K562 (cell line): ENCODE results near the gene LAMC1. TPM values are rescaled to one million over a fixed set of nuclear protein-coding genes. Genes with fewer than 3 reads are reported as not detected.

Experiments
- ATAC-seq: fragments of 200-7000 bp; cut with Tn5 transposase; 3 replicates; pipeline ENCODE4 v1.9.1; 2020; ENCODE audit warnings: moderate library complexity
- BruUV-seq: library from RNA; stranded (reverse); fragments of 400-500 nt; replicated peaks from 2 replicates; lab custom pipeline; 2021; lab: Mats Ljungman, UMichigan
- CTCF ChIA-PET: fragments of 300-600 bp; formaldehyde crosslinking; extraction: SDS; loops from one replicate; lab custom pipeline; 2021; ENCODE audit warnings: low intra/inter-chr PET ratio; lab: Yijun Ruan, JAX
- POLR2A ChIA-PET: fragments of 300-600, 350-650 bp; sonication (Branson Sonifier 250); formaldehyde crosslinking; extraction: SDS; loops from one replicate; lab custom pipeline; 2021; ENCODE audit warnings: antibody characterized with exemption, inconsistent platforms; lab: Yijun Ruan, JAX
- DNase-seq, 4 experiments: peaks; one replicate each; pipeline versions ENCODE4 v3.0.0 to v3.0.0-alpha.2; 2011 to 2018; ENCODE audit warnings: low spot score in 3 of 4, mixed read lengths in 3 of 4; ENCODE audit errors: extremely low read depth in 1 of 4
- FAIRE-seq: peaks from 2 replicates; lab custom pipeline; 2011; peaks lifted over from hg19 to GRCh38; lab: Jason Lieb, UNC
- H2AFZ ChIP-seq: 2 replicates; pipeline ENCODE4 v1.6.0; 2011; ENCODE audit warnings: low read depth, low read length, control low read depth, inconsistent platforms
- H3K27ac ChIP-seq: fragments of 200-600 bp; 3 replicates; pipeline ENCODE4 v1.8.0; 2011; ENCODE audit warnings: low read depth, mild to moderate bottlenecking, control low read depth, inconsistent platforms, low read length, moderate library complexity, mixed read lengths; ENCODE audit errors: extremely low read depth
- H3K27me3 ChIP-seq, 2 experiments: fragments of 300-600 bp in 1 of 2; 2 replicates in 1 of 2; 3 replicates in 1 of 2; pipeline versions ENCODE4 v1.6.0 to v1.8.0; 2011; ENCODE audit warnings: inconsistent platforms in 2 of 2, low read length in 2 of 2, mild to moderate bottlenecking in 1 of 2, mixed read lengths in 1 of 2, moderate library complexity in 1 of 2; ENCODE audit not compliant: control insufficient read depth in 2 of 2, insufficient read depth in 2 of 2
- H3K36me3 ChIP-seq: fragments of 300-600 bp; 3 replicates; pipeline ENCODE4 v1.8.0; 2011; ENCODE audit warnings: mild to moderate bottlenecking, low read length, inconsistent platforms; ENCODE audit not compliant: control insufficient read depth, insufficient read depth
- H3K4me1 ChIP-seq, 2 experiments: fragments of 200-600 bp in 1 of 2; replicated peaks in 1 of 2; 2 replicates in 1 of 2; 3 replicates in 1 of 2; pipeline versions ENCODE4 v1.5.1 to v1.8.0; 2011; ENCODE audit warnings: inconsistent platforms in 2 of 2, low read length in 2 of 2, mild to moderate bottlenecking in 1 of 2, mixed read lengths in 1 of 2, moderate library complexity in 1 of 2; ENCODE audit not compliant: control insufficient read depth in 2 of 2, insufficient read depth in 2 of 2
- H3K4me2 ChIP-seq: 2 replicates; pipeline ENCODE4 v1.6.1; 2011; ENCODE audit warnings: low read length, control low read depth, inconsistent platforms, mixed read lengths; ENCODE audit not compliant: insufficient read depth
- H3K4me3 ChIP-seq: fragments of 200-600 bp; sonication (generic), shearing (Covaris generic); 2 replicates; pipeline ENCODE4 v1.5.1; 2016; ENCODE audit warnings: control low read depth, inconsistent platforms
- H3K79me2 ChIP-seq: fragments of 200-600 bp; 3 replicates; pipeline ENCODE4 v1.8.0; 2011; ENCODE audit warnings: low read length, inconsistent platforms; ENCODE audit not compliant: control insufficient read depth, insufficient read depth
- H3K9ac ChIP-seq, 2 experiments: 2 replicates each; pipeline versions ENCODE4 v1.6.0 to v1.6.1; 2011; ENCODE audit warnings: low read depth in 2 of 2, low read length in 2 of 2, control low read depth in 1 of 2, inconsistent platforms in 1 of 2, mild to moderate bottlenecking in 1 of 2, mixed read lengths in 1 of 2; ENCODE audit not compliant: insufficient read depth in 1 of 2
- H3K9me1 ChIP-seq: one replicate; pipeline ENCODE4 v1.6.0; 2011; ENCODE audit warnings: inconsistent platforms, mild to moderate bottlenecking, low read length, moderate library complexity; ENCODE audit not compliant: control insufficient read depth, insufficient read depth
- H3K9me3 ChIP-seq: replicated peaks from 2 replicates; pipeline ENCODE4 v1.5.1; 2011; ENCODE audit warnings: low read depth, low read length, inconsistent platforms; ENCODE audit not compliant: control insufficient read depth, insufficient read depth
- H4K20me1 ChIP-seq: replicated peaks from 2 replicates; pipeline ENCODE4 v1.6.1; 2011; ENCODE audit warnings: low read length, inconsistent platforms, mixed read lengths; ENCODE audit not compliant: control insufficient read depth, insufficient read depth
- BHLHE40 ChIP-seq: IDR thresholded peaks from 2 replicates; pipeline ENCODE4 v1.6.1; 2011; ENCODE audit warnings: low read length, improper control_type of control experiment
- CBX3 ChIP-seq, 2 experiments: IDR thresholded peaks; 1 replicate in 1 of 2; 2 replicates in 1 of 2; pipeline ENCODE4 v1.6.1; 2012; ENCODE audit warnings: inconsistent platforms in 2 of 2, low read length in 2 of 2, borderline replicate concordance in 1 of 2, control low read depth in 1 of 2
- CBX8 ChIP-seq: fragments of 200-600 bp; sonication (generic); IDR thresholded peaks from 2 replicates; pipeline ENCODE4 v1.6.1; 2012; ENCODE audit warnings: borderline replicate concordance, mixed run types, low read depth, mild to moderate bottlenecking, moderate library complexity, mixed read lengths, low read length, control low read depth, inconsistent platforms; ENCODE audit not compliant: poor library complexity, severe bottlenecking; ENCODE audit errors: extremely low read depth
- CHD1 ChIP-seq: fragments of 200-600 bp; sonication (generic); IDR thresholded peaks from one replicate; pipeline ENCODE4 v1.6.1; 2012; ENCODE audit warnings: mild to moderate bottlenecking, moderate library complexity, low read length, inconsistent platforms
- FOS ChIP-seq: IDR thresholded peaks from 3 replicates; pipeline ENCODE4 v1.6.1; 2011; ENCODE audit not compliant: insufficient read length; ENCODE audit errors: extremely low read depth
- FOXK1 ChIP-seq: sonication (generic); formaldehyde crosslinking; IDR thresholded peaks from 2 replicates; pipeline ENCODE4 v1.8.0; 2022; ENCODE audit warnings: missing genetic modification reagents, mild to moderate bottlenecking, borderline replicate concordance
- HIVEP1 ChIP-seq: fragments of 250-450 bp; sonication (Bioruptor Pico); IDR thresholded peaks from 2 replicates; pipeline ENCODE4 v1.4.0; 2020; ENCODE audit warnings: mild to moderate bottlenecking
- ILF3 ChIP-seq: fragments of 450-650 bp; IDR thresholded peaks from 2 replicates; pipeline ENCODE4 v1.6.1; 2018; ENCODE audit warnings: antibody characterized with exemption, mild to moderate bottlenecking, moderate library complexity, borderline replicate concordance
- NKRF ChIP-seq: fragments of 450-650 bp; IDR thresholded peaks from 2 replicates; pipeline ENCODE4 v1.6.1; 2016; ENCODE audit warnings: borderline replicate concordance
- NRF1 ChIP-seq, 2 experiments: fragments of 450-650 bp; IDR thresholded peaks in 1 of 2; conservative IDR thresholded peaks in 1 of 2; 2 replicates each; pipeline ENCODE4 v1.6.1; 2014; ENCODE audit warnings: mild to moderate bottlenecking in 2 of 2
- OTX1 ChIP-seq: fragments of 450-650 bp; formaldehyde crosslinking; IDR thresholded peaks from 2 replicates; pipeline ENCODE4 v1.4.0; 2022; ENCODE audit warnings: mild to moderate bottlenecking
- PRPF4 ChIP-seq: fragments of 200-400 bp; formaldehyde crosslinking; IDR thresholded peaks from one replicate; pipeline ENCODE4 v1.6.1; 2017; ENCODE audit warnings: low read length, low read depth, mild to moderate bottlenecking; ENCODE audit not compliant: insufficient read depth, poor library complexity, severe bottlenecking
- PTRF ChIP-seq: fragments of 450-650 bp; IDR thresholded peaks from 2 replicates; pipeline ENCODE4 v1.6.1; 2016; ENCODE audit warnings: mild to moderate bottlenecking, missing genetic modification characterization, missing compliant biosample characterization
- PYGO2 ChIP-seq: fragments of 450-650 bp; IDR thresholded peaks from 2 replicates; pipeline ENCODE4 v1.6.1; 2016; ENCODE audit warnings: mild to moderate bottlenecking, missing genetic modification characterization, moderate library complexity, missing compliant biosample characterization
- RHOXF2B ChIP-seq: fragments of 250-450 bp; sonication (Bioruptor Pico); conservative IDR thresholded peaks from 2 replicates; pipeline ENCODE4 v1.5.1; 2021
- STAT5A ChIP-seq: IDR thresholded peaks from 2 replicates; pipeline ENCODE4 v1.6.1; 2012; ENCODE audit warnings: low read length, inconsistent platforms, borderline replicate concordance
- ZBTB1 ChIP-seq: sonication (generic); formaldehyde crosslinking; IDR thresholded peaks from 2 replicates; pipeline ENCODE4 v1.8.1; 2023; ENCODE audit warnings: missing genetic modification reagents, low read depth, mild to moderate bottlenecking, borderline replicate concordance
- WGBS: fragments of 100-300 bp; shearing (Covaris generic); methylation state at CpG from one replicate; pipeline ENCODE4 v1.1.6; 2016; ENCODE audit warnings: low coverage, mixed read lengths; ENCODE audit not compliant: insufficient coverage; ENCODE audit errors: missing lambda C conversion rate; 5-methylcytosine and 5-hydroxymethylcytosine counted together
- in situ Hi-C: fragments of 300-500 bp; cut with MboI; formaldehyde crosslinking; loops from 4 replicates; pipeline ENCODE4 v1.15.0; 2018; ENCODE audit warnings: inconsistent platforms, mixed read lengths
- intact Hi-C: fragments of 100-400 bp; cut with micrococcal nuclease; formaldehyde crosslinking; loops from 2 replicates; pipeline ENCODE4 v1.14.2; 2022
- polyA plus RNA-seq, 8 experiments: library from polyadenylated mRNA; depleted of rRNA in 4 of 8; stranded (reverse) in 5 of 8; unstranded in 3 of 8; fragments of >200 nt; fragmentation: Nextera tagmentation in 2 of 8; fragmentation: Illumina TruSeq in 1 of 8; extraction: Ambion mirVana in 2 of 8; extraction: Trizol in 1 of 8; gene quantifications; 2 replicates each; pipeline versions ENCODE4 v1.2.1 to v1.2.3, GENCODE V29; 2011 to 2014; ENCODE audit warnings: inconsistent platforms in 1 of 8, missing spikeins in 1 of 8
- total RNA-seq, 7 experiments: library from RNA; depleted of rRNA in 6 of 7; stranded (reverse); fragments of >200 nt in 6 of 7; fragmentation: Illumina TruSeq in 2 of 7; extraction: Trizol in 2 of 7; gene quantifications; 2 replicates each; pipeline versions ENCODE4 v1.2.1 to v1.2.3, GENCODE V29; 2011 to 2021; ENCODE audit warnings: low replicate concordance in 1 of 7
- TF ChIP-seq, protein P1 (sequence below): sonication (generic); formaldehyde crosslinking; IDR thresholded peaks from 2 replicates; pipeline ENCODE4 v1.9.0; 2022; ENCODE audit warnings: mild to moderate bottlenecking, missing genetic modification reagents

The LAMC1 gene
- total and polyA plus RNA-seq, 9 of the 15 experiments (the other 6 are each of a cell fraction or from before 2014, with no cell fraction given) = 0.07 to 0.71 (median 0.13) TPM; not detected in 2

GRCh38 chr1:183087001-183087400, 63.8 kb downstream of the LAMC1 start:
- POLR2A ChIA-PET = no interaction called here
- no peak for TF ChIP-seq NRF1 (conservative IDR thresholded peaks at IDR 0.05 in 1 of 2, IDR thresholded peaks at IDR 0.05 in 1 of 2)
- no peak for TF ChIP-seq PRPF4
- TF ChIP-seq, protein P1, sequence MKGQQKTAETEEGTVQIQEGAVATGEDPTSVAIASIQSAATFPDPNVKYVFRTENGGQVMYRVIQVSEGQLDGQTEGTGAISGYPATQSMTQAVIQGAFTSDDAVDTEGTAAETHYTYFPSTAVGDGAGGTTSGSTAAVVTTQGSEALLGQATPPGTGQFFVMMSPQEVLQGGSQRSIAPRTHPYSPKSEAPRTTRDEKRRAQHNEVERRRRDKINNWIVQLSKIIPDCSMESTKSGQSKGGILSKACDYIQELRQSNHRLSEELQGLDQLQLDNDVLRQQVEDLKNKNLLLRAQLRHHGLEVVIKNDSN (CRISPR knock-in tag) = no peak
- TF ChIP-seq CBX8 = no peak
- TF ChIP-seq STAT5A = no peak
- TF ChIP-seq HIVEP1 (CRISPR knock-in tag) = no peak
- TF ChIP-seq CHD1 = no peak
- no peak for TF ChIP-seq ZBTB1
- no peak for TF ChIP-seq RHOXF2B (CRISPR knock-in tag)
- TF ChIP-seq OTX1 (CRISPR knock-in tag) = no peak
- TF ChIP-seq PTRF (tag) = no peak
- TF ChIP-seq BHLHE40 = no peak
- no peak for TF ChIP-seq ILF3
- TF ChIP-seq NKRF = no peak
- TF ChIP-seq CBX3 (IDR thresholded peaks at IDR 0.05; ENCODE audit: borderline replicate concordance in 1 of 2, low read length in 2 of 2) = no peak
- TF ChIP-seq FOS = no peak
- no peak for TF ChIP-seq FOXK1 (CRISPR knock-in tag)
- TF ChIP-seq PYGO2 (tag) = no peak
- no peaks in the 10 kb centered on the region for H3K36me3 ChIP-seq
- no TSS peak for BruUV-seq
- no peaks in the 10 kb centered on the region for H4K20me1 ChIP-seq
- H2AFZ ChIP-seq = no peak overlapping the region
- in situ Hi-C loops = no loop called here
- no peak overlapping the region for H3K4me2 ChIP-seq
- FAIRE-seq (no peak), ATAC-seq (no peak), DNase-seq (no peak)
- no peak overlapping the region for H3K9ac ChIP-seq
- H3K27me3 ChIP-seq = peaks cover 4 to 8% of the 10 kb centered on the region in 2 experiments; a peak in 2 of 5 replicates
- WGBS = 2% methylated on average over 2 of the region's 2 CpGs
- H3K4me3 ChIP-seq = no peak overlapping the region
- H3K79me2 ChIP-seq = no peaks in the 10 kb centered on the region
- no peaks in the 10 kb centered on the region for H3K9me3 ChIP-seq
- H3K9me1 ChIP-seq = no peaks in the 10 kb centered on the region
- intact Hi-C loops = no loop called here
- peaks cover 0 to 3% of the 10 kb centered on the region in 2 experiments; a peak in 1 of 5 replicates for H3K4me1 ChIP-seq
- CTCF ChIA-PET = no interaction called here
- H3K27ac ChIP-seq = no peak overlapping the region
